ENCODE results near the gene CLRN3. TPM values are rescaled to one million over a fixed set of nuclear protein-coding genes. Genes with fewer than 3 reads are reported as not detected.

Gene CLRN3
- total and polyA plus RNA-seq, 2 of the 8 experiments (the other 6 are each of a cell fraction or from before 2014, with no cell fraction given), result not detected

- DNase-seq (ENCODE audit: low read depth in 1 of 2, low spot score in 2 of 2), result no peak
- no peak overlapping the region for H4K8ac ChIP-seq (ENCODE audit: extremely low read depth, insufficient read depth, low read length)
- H3K27me3 ChIP-seq (replicated peaks in 1 of 4; ENCODE audit: control insufficient read depth in 3 of 4, extremely low read depth in 1 of 4, insufficient read depth in 3 of 4, low read length in 3 of 4), result no peaks in the 10 kb centered on the region
- ChIA-PET POLR2A (ENCODE audit: partially characterized antibody) (no interaction called here), CTCF (ENCODE audit: partially characterized antibody) (interaction anchor here (0.7 to 1.4 kb wide), 5 partner anchors 8 to 108 kb away, joined by 3 to 4 read pairs (median 3); no protein-coding TSS in a partner anchor)
- H3K18ac ChIP-seq (ENCODE audit: extremely low read depth, low read length), result no peak overlapping the region
- no peak overlapping the region for H2BK5ac ChIP-seq (ENCODE audit: low read depth, low read length)
- no peak overlapping the region for H2BK15ac ChIP-seq (ENCODE audit: low read length)
- H4K91ac ChIP-seq (replicated peaks; ENCODE audit: insufficient read length, low read length), result no peak overlapping the region
- no peak overlapping the region for H2BK120ac ChIP-seq (replicated peaks; ENCODE audit: low read depth, low read length)
- no peak overlapping the region for H3K23ac ChIP-seq (ENCODE audit: insufficient read length)
- no peak overlapping the region for H2BK12ac ChIP-seq (ENCODE audit: low read depth, low read length)
- no peak overlapping the region for H2AK5ac ChIP-seq (ENCODE audit: low read depth, low read length)
- TF ChIP-seq NANOG (IDR thresholded peaks at IDR 0.05; ENCODE audit: insufficient read depth, low read depth, low read length, poor library complexity, severe bottlenecking) (no peak), E2F6 (IDR thresholded peaks at IDR 0.05) (no peak), CHD2 (IDR thresholded peaks at IDR 0.05; ENCODE audit: low read length) (no peak), BACH1 (IDR thresholded peaks at IDR 0.05; ENCODE audit: low read length) (no peak), RBBP5 (IDR thresholded peaks at IDR 0.05; ENCODE audit: borderline replicate concordance, low read depth, low read length) (no peak), CREB1 (IDR thresholded peaks at IDR 0.05) (no peak), SAP30 (IDR thresholded peaks at IDR 0.05; ENCODE audit: insufficient read depth, insufficient replicate concordance, low read length) (no peak)
- FAIRE-seq, result no peak
- H3K9ac ChIP-seq (replicated peaks in 1 of 4; ENCODE audit: extremely low read depth in 1 of 4, low read depth in 3 of 4, low read length in 3 of 4), result no peak overlapping the region
- no peak overlapping the region for H3K4ac ChIP-seq (replicated peaks; ENCODE audit: insufficient read length, low read depth, low read length)
- H4K20me1 ChIP-seq (replicated peaks in 1 of 2; ENCODE audit: control insufficient read depth in 1 of 2, insufficient read depth in 2 of 2, low read length in 2 of 2), result no peaks in the 10 kb centered on the region
- no peaks in the 10 kb centered on the region for H3K4me1 ChIP-seq (replicated peaks in 1 of 4; ENCODE audit: control insufficient read depth in 3 of 4, insufficient read depth in 4 of 4, low read length in 3 of 4)
- no peak overlapping the region for H4K5ac ChIP-seq (ENCODE audit: insufficient read length, low read depth, low read length)
- H3K79me1 ChIP-seq (ENCODE audit: low read depth, low read length), result no peaks in the 10 kb centered on the region
- H3K4me2 ChIP-seq (ENCODE audit: insufficient read depth in 1 of 2, low read depth in 2 of 2, low read length in 2 of 2), result no peak overlapping the region
- H3K9me3 ChIP-seq (ENCODE audit: insufficient read depth in 2 of 2, low read depth in 1 of 2, low read length in 1 of 2), result no peaks in the 10 kb centered on the region
- H2AFZ ChIP-seq (ENCODE audit: low read length), result no peak overlapping the region; the same call in 1 of the 2 replicates
- H3K14ac ChIP-seq (ENCODE audit: insufficient read length), result no peak overlapping the region
- H2BK20ac ChIP-seq (ENCODE audit: low read length), result no peak overlapping the region; the same call in 1 of the 2 replicates
- H3K36me3 ChIP-seq (ENCODE audit: control insufficient read depth in 2 of 4, insufficient read depth in 4 of 4, low read length in 3 of 4), result no peaks in the 10 kb centered on the region
- 83% methylated on average over 10 of the region's 10 CpGs; no CpG with 5 or more reads in 1 of the 2 experiments for WGBS, 2 experiments (ENCODE audit: extremely low coverage in 1 of 2, insufficient coverage in 1 of 2, insufficient read length in 1 of 2, insufficient replicate concordance in 2 of 2, low coverage in 1 of 2, low lambda C conversion rate in 2 of 2, missing lambda C conversion rate in 1 of 2)
- no peaks in the 10 kb centered on the region for H3K23me2 ChIP-seq (ENCODE audit: low read depth, low read length)
- no peak overlapping the region for H3K27ac ChIP-seq (ENCODE audit: low read depth, low read length)
- no peaks in the 10 kb centered on the region for H3K79me2 ChIP-seq (ENCODE audit: control insufficient read depth in 1 of 2, insufficient read depth in 2 of 2, low read length in 2 of 2)
- no peak overlapping the region for H3K4me3 ChIP-seq (ENCODE audit: extremely low read depth in 1 of 4, insufficient read depth in 2 of 4, low read depth in 3 of 4, low read length in 4 of 4)
- no peak overlapping the region for H3K56ac ChIP-seq (replicated peaks; ENCODE audit: insufficient read length, low read depth, low read length)
Measured at GRCh38 chr10:127928021-127928806, 35.5 kb upstream of the CLRN3 start.

All from H1 (cell line).